Stimulated activated naive CD4-positive, alpha-beta T cell treated with Interleukin-2 at 50 U/mL for 16 hours (primary cell): Measurements from ENCODE around the gene GPR180.

Experiments used
- DNase-seq: peaks from one replicate; lab custom pipeline; 2025; lab: John Stamatoyannopoulos, UW

The GPR180 gene

DNA sequence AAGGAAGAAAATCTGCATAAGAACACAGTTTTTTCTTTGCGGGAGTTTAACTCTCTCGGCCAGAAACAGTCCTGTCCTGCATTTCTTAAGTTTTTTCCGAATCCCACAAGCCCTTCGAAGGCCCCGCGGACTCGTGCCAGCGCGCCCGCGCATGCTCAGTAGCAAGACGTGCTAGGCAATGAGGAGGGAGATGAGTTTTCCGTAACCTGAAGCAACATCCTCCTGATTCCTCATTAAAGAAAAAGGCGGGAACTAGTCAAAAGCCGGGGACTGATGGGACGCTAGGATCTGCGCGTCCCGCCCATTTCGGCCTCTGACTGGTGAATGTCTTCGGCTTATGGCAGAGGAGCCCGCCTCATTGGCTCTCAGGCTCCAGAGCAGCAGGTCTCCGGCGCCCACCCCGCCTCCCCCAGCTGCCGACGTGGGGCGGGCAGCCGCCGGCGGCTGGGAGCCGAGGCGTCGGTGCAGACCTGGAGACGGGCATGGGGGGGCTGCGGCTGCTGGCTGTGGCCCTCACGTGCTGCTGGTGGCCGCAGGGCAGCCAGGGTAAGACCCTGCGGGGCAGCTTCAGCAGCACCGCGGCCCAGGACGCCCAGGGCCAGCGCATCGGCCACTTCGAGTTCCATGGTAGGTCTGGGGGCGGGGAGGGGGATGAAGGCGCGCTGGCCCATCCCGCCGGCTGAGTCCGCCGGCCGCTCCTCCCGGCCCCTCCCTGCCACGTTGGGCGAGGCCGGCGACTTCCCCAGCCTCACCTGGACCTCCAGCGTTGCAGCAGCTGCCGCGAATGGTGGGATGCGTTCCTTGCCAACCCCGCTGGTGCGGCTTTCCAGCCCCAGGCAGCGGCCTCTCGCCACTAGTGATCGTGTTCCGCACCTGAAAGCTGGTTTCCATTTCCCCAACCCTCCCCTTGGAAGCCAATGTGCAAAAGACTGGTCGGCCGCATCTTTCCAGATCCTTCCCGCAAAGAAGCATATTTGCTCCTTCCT lies at the start of gene GPR180:
TSS of gene GPR180 (plus strand) at position 412 of the 986 bp plus-strand sequence. CDS start at position 483, 71 bp downstream.
- peak; percentile 91 for DNase-seq

GRCh38 chr13:94552095-94552494 lies 49.6 kb upstream of the GPR180 start:
- DNase-seq, result no peak

- no peak for DNase-seq
Measured at GRCh38 chr13:94553766-94554165, 47.9 kb upstream of the GPR180 start.

DNA sequence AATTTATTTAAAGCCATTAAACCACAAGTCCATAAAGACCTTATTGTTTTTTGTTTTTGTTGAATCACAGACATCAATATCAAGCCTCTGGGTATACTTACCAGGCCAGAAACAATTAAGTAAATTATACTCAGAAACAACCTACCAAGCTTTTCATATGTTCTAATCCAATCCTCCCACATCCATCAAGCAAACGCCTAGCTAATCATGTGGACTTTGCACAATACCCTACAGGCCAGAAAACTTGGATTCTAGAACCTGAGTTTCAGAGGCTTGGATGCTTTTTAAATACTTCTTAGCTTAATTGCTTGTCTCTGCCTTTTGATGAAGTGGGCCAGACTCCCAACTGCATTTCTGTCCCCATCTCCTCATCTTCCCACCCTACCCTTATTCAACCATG lies 45.6 kb upstream of the GPR180 start:
- no peak for DNase-seq

DNA sequence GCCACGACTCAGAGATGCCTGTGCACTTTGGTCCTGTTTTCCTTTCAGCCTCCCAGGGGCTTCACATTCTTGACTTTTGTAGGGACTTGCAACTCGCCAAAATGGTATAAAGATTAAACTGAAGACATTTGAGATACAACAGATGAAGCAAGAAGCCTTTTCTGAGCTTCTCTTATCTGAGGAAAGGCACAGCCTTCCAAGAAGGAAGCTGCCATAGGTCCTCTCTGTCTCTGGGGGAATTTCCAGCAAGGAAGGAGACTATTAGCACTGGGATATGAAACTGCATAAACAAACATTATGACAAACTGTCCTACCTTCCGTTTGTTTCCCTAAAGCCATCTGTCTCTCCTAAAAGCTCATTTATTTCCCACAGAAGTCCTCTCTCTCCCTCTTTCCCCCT lies 45.0 kb upstream of the GPR180 start:
- DNase-seq, result no peak

DNA sequence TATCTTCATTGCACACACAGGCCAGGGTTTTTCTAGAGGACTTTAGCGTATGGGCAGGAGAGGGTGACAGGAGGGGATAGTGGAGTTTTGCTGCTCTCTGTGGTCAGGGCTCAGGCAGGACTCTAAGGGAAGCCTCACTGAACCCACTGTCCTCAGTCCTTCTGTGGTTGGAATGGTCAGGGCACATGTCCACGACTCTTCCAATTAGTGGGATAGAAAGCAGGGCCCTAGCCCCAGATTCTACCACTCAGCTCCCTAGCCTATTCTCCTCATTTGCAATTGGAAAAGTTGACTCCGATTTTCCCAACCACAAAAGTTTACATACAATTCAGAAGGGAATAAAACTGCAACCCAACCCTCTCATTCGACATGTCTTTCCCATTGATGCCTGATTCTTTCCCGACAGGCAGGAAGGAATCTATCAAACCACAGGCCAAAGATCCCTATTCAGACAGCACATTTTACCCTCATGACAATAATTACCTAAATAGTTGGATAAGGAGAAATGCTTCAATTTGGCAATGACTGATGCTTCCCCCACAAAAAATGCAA lies 43.9 kb upstream of the GPR180 start:
- DNase-seq, result no peak

- no peak for DNase-seq
Measured at GRCh38 chr13:94558716-94559115, 42.9 kb upstream of the GPR180 start.

DNA sequence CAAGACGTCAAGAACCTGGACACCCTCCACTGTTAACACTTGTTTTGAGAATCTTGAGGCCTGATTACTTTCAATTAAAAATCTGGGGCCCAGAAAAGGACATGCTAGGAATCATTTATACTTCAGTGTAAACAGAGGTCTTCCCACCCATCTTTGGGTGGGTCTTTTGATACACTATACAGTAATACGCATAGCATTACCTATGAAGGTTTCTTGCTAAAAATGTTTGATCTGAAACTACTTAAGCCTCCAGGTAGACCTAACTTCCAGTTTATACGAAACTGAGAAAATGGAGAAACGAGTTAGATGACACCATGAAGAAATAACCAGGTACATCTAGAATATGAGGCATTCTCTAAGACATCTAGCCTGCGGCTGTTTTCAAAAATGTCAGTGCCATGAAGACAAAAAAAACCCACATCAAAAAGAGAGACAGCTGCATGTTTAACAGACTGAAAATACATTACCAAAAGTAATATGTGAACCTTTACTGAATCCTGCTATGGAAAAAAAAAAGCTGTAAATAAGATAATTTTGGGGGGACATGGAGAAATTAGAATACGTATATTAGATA lies 42.3 kb upstream of the GPR180 start:
- DNase-seq, result no peak

DNA sequence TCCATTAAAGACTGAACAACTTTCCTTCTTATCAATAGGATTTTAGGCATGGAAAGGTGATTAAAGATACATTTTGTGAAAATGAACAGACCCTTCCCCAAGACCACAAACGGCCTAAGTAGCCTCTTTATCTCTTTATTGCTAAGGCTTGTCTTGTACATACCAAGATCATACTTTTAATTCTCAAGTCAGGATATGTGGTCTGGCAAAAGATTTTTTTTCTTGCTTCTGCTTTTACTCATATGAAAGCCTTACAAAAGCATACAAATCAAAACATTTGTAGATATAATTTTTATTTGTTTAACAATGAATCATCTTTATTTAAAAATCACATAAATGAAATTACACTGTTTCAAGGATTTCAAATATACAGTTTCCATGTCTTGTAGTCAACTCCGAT lies 41.5 kb upstream of the GPR180 start:
- no peak for DNase-seq

DNA sequence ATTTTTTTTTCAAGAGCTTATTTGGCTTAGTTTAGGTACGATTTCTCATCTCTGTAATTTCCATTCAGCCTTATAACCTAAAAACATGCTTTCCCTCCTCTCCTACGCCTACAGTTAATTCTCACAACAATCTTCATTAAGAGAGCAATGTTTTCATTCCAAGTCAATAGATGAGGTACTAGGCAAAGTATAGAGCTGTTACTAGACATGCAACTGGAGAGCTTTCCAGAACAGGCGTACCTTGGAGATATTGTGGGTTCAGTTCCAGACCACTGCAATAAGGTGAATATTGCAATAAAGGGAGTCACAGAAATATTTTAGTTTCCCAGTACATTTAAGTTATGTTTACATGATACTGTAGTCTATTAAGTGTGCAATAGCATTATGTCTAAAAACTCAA lies 40.5 kb upstream of the GPR180 start:
- no peak for DNase-seq

DNA sequence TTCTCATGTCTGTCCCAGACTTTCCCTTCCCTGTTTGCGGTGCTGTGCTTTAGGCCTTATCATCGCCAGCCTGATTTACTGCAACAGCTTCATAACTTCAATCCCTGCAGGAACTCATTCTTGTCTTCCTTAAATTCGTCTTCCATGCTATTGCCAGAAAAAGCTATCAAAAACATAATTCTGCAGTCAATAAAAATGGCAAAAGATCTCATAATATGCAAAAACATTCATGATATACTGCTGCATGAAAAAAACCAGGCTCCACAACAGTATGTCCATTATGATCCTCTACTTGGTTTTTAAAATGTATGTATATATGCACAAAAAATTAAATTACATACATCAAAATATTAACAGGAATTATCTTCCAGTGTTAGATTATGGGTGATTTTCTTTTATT lies 34.1 kb upstream of the GPR180 start:
- no peak for DNase-seq

DNA sequence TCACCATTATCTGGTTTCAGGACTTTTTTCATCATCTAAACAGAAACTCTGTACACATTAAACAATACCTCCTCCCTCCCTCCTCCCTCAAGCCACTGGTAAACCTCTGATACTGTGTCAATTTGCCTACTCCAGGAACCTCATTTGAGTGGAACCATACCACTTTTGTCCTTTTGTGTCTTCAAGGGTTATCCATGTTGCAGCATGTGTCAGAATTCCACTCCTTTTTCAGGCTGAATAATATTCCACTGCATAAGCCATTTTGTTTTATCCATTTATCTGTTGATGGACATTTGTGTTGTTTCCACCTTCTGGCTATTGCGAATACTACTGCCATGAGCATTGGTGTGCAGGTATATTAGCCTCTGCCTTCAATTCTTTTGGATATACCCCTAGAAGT lies 33.2 kb upstream of the GPR180 start:
- no peak for DNase-seq

DNA sequence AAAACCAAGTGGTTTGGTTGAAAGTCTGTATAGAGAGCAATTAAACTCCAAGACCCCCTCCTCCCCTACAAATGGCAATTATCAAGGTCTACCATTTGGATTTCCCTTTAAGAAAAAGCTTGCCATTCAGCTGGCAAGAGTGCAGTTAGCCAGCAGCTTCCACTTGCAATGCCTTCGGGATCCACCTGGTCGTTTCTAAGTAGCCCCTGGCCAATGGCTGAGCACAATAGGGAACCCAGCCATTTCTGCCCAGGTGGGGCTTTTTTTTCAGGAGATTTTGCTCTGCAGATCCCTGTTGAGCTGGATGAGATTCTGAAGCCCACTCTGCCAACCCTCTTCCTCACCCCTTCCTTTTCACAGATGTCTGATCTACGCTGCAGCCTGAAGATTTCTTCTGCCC lies 32.0 kb upstream of the GPR180 start:
- DNase-seq, result no peak

GRCh38 chr13:94579063-94579462 lies 22.6 kb upstream of the GPR180 start:
- no peak for DNase-seq

GRCh38 chr13:94583926-94584325 lies 17.7 kb upstream of the GPR180 start:
- no peak for DNase-seq

DNA sequence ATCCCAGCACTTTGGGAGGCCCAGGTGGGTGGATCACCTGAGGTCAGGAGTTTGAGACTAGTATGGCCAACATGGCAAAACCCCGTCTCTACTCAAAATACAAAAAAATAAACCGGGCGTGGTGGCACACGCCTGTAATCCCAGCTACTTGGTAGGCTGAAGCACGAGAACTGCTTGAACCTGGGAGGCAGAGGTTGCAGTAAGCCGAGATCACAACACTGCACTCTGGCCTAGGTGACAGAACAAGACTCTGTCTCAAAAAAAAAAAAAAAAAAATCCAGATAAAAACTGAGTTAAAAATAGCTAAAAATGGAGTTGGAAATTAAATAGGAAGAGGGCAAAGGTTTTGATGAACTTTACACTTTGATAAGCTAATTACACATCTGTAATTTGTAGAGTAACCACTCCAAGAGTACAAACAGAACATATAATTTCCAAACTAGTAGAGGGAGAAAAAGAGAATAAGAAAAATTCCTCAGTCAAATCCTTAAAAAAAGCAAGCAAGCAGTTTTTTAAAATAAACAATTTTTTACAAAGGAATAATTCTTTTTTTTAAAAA lies 16.0 kb upstream of the GPR180 start:
- no peak for DNase-seq

DNA sequence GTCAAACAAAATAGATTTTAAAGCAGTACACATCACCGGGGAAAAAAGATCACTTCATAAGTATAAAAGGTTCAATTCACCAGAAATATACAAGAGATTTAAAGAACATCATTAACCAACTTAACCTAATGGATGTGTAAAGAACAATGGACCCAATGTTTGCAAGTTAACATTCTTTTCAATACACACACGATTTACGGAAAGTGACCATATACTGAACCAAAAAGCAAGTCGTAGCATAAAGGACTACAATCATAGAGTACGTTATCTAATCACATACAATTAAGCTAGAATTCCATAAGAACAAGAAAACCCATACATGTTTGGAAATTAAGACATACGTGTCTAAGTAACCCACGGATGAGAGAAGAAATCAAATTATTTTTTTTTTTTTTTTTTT lies 15.3 kb upstream of the GPR180 start:
- no peak for DNase-seq

DNA sequence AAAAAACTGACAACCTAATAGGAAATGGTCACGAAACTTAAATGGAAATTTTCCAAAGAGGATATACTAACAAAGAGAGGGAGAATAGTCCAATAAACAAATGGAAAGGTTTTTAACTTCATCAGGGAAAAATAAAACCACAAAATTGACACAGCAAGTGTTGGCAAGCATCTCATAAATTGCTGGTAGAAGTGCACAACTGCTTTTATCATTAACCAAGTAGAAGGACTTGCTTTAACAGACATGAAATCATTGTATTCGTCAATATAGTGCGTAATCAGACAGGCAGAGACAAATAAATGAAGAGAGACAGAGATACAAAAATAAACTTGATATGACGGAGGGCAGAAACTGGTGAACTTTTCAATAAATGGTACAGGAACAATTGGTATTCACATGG lies 13.1 kb upstream of the GPR180 start:
- no peak for DNase-seq

GRCh38 chr13:94590744-94591143 lies 10.9 kb upstream of the GPR180 start:
- DNase-seq, result no peak

DNA sequence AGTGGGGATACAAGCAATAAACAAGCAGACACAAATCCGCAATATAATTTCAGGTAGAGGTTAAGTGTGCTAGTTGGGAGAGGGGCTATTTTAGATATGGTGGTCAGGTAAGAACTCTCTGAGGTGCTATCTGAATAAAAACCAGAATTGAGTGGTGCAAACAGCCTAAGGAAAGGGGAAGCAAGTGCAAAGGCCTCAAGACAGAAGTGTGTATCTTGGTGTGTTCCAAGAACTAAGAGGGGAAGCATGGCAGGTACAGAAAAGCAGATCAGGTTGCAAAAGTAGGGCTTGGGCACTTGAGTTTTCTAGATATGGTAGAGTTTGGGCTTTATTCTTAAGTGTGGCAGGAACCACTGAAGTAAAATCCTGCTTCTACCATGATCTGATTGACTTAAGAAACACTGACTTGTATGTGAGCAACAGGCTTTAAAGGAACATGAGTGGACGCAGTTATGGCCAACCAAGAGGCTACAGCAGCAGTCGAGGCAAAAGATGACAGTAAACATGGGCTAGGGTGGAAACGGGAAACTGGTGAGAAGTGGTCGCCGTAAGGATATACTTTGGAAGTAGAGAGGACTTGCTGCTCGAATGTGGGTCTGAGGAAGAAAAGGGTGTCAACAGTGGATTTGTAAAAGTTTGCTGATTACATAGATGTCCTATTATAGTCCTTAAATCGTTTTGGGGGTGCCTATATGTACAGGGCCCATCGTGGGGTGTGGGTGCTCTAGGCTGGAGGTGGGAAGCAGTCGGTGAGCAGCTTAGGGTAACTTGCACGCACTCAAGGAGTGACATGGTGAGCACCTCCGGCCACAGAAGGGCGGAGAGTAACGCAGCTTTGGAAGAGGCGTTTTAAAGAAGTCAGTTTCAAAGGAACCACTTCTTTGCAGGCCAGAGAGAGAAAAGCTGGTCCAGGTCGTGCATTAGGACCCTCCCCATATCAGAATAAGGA lies 6.4 kb upstream of the GPR180 start:
- DNase-seq, result peak; percentile 34

DNA sequence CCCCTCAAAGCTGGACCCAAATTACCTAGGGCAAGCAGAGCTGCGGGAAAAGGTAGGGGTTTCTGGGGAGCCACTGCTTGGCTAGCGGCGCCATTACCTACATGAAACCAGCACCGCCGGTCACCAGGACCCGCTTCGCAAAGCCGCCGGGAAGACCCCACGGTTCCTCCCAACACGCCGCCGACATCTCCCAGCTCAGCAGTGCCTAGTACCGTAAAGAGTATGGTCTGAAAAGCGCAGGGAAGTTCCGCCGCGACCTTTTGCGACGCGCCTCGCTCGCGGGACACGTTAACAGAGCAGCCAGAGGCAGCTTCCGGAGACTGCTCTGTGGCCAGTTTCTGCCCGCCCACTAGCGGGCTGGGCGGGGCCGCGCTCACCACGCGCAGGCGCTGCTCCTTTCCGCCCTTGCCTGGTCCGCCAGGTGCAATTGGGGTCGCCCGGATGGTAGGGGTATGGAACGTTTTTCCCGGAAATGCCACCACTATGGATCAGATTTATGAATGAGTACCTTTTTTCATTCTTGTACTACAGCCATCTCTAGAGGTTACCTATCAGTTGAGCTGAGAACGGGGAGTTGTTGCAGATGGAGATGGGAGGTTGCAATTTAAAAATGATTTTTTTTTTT lies 5.6 kb upstream of the GPR180 start, which contains the start of gene TGDS:
TSS of gene TGDS (minus strand) at position 203 of the 625 bp plus-strand sequence. CDS start at position 187, 16 bp downstream.
- DNase-seq, result peak; percentile 91
